ENCODE data around the gene ABTB2. TPM values are rescaled to one million over a fixed set of nuclear protein-coding genes. Genes with fewer than 3 reads are reported as not detected.

ABTB2 gene
- total RNA-seq, 1 experiment from 2014 or later: 46.3 TPM

DNA sequence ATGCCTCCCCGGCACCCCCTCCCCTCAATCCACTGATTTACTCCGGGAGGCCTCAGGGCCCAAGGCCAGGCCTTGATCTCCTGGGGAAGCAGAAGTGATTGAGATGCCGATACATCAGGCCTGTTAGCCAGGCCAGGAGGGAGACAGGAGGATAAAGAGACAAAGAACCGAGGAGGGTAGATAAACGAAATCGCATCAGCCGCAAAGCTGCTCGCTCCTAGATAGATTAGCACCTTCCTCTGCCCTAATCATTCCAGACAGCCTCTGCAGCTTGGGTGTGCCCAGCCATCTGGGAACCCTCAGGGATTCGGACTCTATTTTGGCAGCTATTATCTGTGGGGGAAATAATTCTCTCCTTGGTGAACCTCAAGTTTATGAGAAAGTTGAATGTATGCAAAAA is 121.2 kb downstream of the ABTB2 start:
- Histone ChIP-seq H3K27me3 (replicated peaks; ENCODE audit: insufficient read depth, low read depth, low read length, poor library complexity) (no peaks in the 10 kb centered on the region), H3K36me3 (ENCODE audit: insufficient read depth, low read length, poor library complexity, severe bottlenecking) (no peaks in the 10 kb centered on the region), H3K4me3 (ENCODE audit: low read depth, low read length, poor library complexity, severe bottlenecking) (no peak overlapping the region), H3K4me1 (ENCODE audit: insufficient read depth, low read length, poor library complexity, severe bottlenecking) (peaks cover 10% of the 10 kb centered on the region), H3K27ac (ENCODE audit: low read depth, low read length, poor library complexity, severe bottlenecking) (no peak overlapping the region), H3K9me3 (ENCODE audit: low read depth, low read length, poor library complexity, severe bottlenecking) (no peaks in the 10 kb centered on the region)
- CTCF ChIA-PET: no interaction called here
- DNase-seq (ENCODE audit: low spot score): no peak
- TF ChIP-seq EZH2 (IDR thresholded peaks at IDR 0.05; ENCODE audit: borderline replicate concordance, low read depth, low read length, poor library complexity, severe bottlenecking): no peak
- TF ChIP-seq, protein P1, sequence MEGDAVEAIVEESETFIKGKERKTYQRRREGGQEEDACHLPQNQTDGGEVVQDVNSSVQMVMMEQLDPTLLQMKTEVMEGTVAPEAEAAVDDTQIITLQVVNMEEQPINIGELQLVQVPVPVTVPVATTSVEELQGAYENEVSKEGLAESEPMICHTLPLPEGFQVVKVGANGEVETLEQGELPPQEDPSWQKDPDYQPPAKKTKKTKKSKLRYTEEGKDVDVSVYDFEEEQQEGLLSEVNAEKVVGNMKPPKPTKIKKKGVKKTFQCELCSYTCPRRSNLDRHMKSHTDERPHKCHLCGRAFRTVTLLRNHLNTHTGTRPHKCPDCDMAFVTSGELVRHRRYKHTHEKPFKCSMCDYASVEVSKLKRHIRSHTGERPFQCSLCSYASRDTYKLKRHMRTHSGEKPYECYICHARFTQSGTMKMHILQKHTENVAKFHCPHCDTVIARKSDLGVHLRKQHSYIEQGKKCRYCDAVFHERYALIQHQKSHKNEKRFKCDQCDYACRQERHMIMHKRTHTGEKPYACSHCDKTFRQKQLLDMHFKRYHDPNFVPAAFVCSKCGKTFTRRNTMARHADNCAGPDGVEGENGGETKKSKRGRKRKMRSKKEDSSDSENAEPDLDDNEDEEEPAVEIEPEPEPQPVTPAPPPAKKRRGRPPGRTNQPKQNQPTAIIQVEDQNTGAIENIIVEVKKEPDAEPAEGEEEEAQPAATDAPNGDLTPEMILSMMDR (conservative IDR thresholded peaks at IDR 0.05; ENCODE audit: low read depth, low read length): no peak
- POLR2A ChIA-PET (ENCODE audit: low non-redundant PET): no interaction called here
- no TSS peak for BruUV-seq (replicated peaks)
- intact Hi-C loops (cut with micrococcal nuclease; ENCODE audit: unreplicated experiment): no loop called here

DNA sequence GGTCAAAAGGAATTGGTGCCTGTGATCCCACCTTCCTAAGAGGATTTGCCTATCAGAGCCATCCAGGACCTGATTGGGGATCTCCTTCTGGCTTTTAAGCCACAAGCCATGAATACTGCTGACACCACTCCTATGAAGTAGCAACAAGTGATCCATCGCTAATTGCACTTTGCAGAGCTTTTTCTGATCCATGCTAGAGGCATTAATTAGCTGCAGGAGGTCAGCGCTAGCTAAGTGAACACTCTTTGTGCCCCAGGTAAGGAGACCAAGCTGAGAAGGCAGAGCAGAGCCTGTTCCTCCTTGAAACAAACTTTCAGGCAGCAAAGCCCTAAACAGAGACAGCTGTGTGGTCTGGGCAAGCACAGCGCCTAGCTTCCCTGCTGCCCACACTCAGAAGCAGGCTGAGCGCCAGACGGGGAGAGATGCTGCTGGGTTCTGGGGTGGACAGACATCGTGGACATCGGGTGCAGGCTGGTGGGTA is 122.2 kb downstream of the ABTB2 start:
- intact Hi-C loops (cut with micrococcal nuclease; ENCODE audit: unreplicated experiment): no loop called here
- DNase-seq (ENCODE audit: low spot score): no peak
- BruUV-seq (replicated peaks): no TSS peak
- CTCF ChIA-PET: no interaction called here
- no peaks in the 10 kb centered on the region for H3K36me3 ChIP-seq (ENCODE audit: insufficient read depth, low read length, poor library complexity, severe bottlenecking)
- no peaks in the 10 kb centered on the region for H3K9me3 ChIP-seq (ENCODE audit: low read depth, low read length, poor library complexity, severe bottlenecking)
- no peak overlapping the region for H3K27ac ChIP-seq (ENCODE audit: low read depth, low read length, poor library complexity, severe bottlenecking)
- peaks cover 10% of the 10 kb centered on the region for H3K4me1 ChIP-seq (ENCODE audit: insufficient read depth, low read length, poor library complexity, severe bottlenecking)
- H3K4me3 ChIP-seq (ENCODE audit: low read depth, low read length, poor library complexity, severe bottlenecking): no peak overlapping the region
- H3K27me3 ChIP-seq (replicated peaks; ENCODE audit: insufficient read depth, low read depth, low read length, poor library complexity): no peaks in the 10 kb centered on the region
- TF ChIP-seq, protein P1 (conservative IDR thresholded peaks at IDR 0.05; ENCODE audit: low read depth, low read length): no peak
- TF ChIP-seq EZH2 (IDR thresholded peaks at IDR 0.05; ENCODE audit: borderline replicate concordance, low read depth, low read length, poor library complexity, severe bottlenecking): no peak
- POLR2A ChIA-PET (ENCODE audit: low non-redundant PET): interaction anchor here (0.6 kb wide), 1 partner anchor 10 kb away, joined by 13 read pairs; no protein-coding TSS in a partner anchor

DNA sequence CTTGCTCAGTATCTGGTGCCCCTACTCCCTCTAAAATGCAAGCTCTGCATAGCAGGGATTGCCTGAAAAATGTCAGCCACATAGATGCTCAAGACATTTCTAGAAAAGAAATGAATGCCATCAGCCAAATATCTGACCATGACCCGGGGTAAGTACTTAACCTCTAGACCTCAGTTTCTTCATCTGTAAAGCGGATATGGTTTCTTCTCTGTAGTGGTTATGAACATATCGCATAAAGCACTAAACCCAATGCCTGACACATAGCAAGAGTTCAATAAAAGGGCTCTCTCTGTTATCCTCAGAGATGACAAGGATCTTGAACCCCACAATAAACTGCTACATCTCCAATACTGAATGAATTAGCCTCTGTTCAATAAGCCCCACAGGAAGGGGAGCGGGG is 122.6 kb downstream of the ABTB2 start:
- intact Hi-C loops (cut with micrococcal nuclease; ENCODE audit: unreplicated experiment): no loop called here
- H3K9me3 ChIP-seq (ENCODE audit: low read depth, low read length, poor library complexity, severe bottlenecking): no peaks in the 10 kb centered on the region
- H3K4me1 ChIP-seq (ENCODE audit: insufficient read depth, low read length, poor library complexity, severe bottlenecking): peaks cover 10% of the 10 kb centered on the region
- TF ChIP-seq, protein P1 (conservative IDR thresholded peaks at IDR 0.05; ENCODE audit: low read depth, low read length): no peak
- no peak for DNase-seq (ENCODE audit: low spot score)
- POLR2A ChIA-PET (ENCODE audit: low non-redundant PET): interaction anchor here (0.6 kb wide), 1 partner anchor 9 kb away, joined by 13 read pairs; no protein-coding TSS in a partner anchor
- CTCF ChIA-PET: no interaction called here
- no peak overlapping the region for H3K27ac ChIP-seq (ENCODE audit: low read depth, low read length, poor library complexity, severe bottlenecking)
- H3K4me3 ChIP-seq (ENCODE audit: low read depth, low read length, poor library complexity, severe bottlenecking): no peak overlapping the region
- H3K27me3 ChIP-seq (replicated peaks; ENCODE audit: insufficient read depth, low read depth, low read length, poor library complexity): no peaks in the 10 kb centered on the region
- no peaks in the 10 kb centered on the region for H3K36me3 ChIP-seq (ENCODE audit: insufficient read depth, low read length, poor library complexity, severe bottlenecking)
- no TSS peak for BruUV-seq (replicated peaks)

All from A673 (cell line).